ENCODE data around the gene CTDSPL.

GRCh38 chr3:37953226-37953625, 91.5 kb downstream of the CTDSPL start:
- TF ChIP-seq EZH2 (IDR thresholded peaks at IDR 0.05; ENCODE audit: borderline replicate concordance, low read depth, low read length, severe bottlenecking): no peak
- TF ChIP-seq CTCF (IDR thresholded peaks at IDR 0.05; ENCODE audit: borderline replicate concordance, extremely low read depth, low read length, poor library complexity, severe bottlenecking): no peak
